Mucosa of rectum (tissue), 2 donors: ENCODE data around the gene BCR.

Source experiments
- H3K27ac ChIP-seq, 2 donors: one replicate each; pipeline ENCODE4 v1.7.0; 2013; ENCODE audit warnings: inconsistent platforms in 2 of 2, low read depth in 2 of 2, low read length in 2 of 2
- H3K27me3 ChIP-seq, 2 donors: one replicate each; pipeline ENCODE4 v1.7.0; 2013; ENCODE audit warnings: low read length in 2 of 2; ENCODE audit not compliant: control insufficient read depth in 2 of 2, insufficient read depth in 2 of 2
- H3K36me3 ChIP-seq, 2 donors: one replicate each; pipeline ENCODE4 v1.7.0; 2013; ENCODE audit warnings: low read length in 2 of 2; ENCODE audit not compliant: control insufficient read depth in 2 of 2, insufficient read depth in 2 of 2
- H3K4me1 ChIP-seq, 2 donors: one replicate each; pipeline ENCODE4 v1.7.0; 2013; ENCODE audit warnings: low read length in 2 of 2, mild to moderate bottlenecking in 1 of 2; ENCODE audit not compliant: control insufficient read depth in 2 of 2, insufficient read depth in 2 of 2
- H3K4me3 ChIP-seq, 2 donors: one replicate each; pipeline ENCODE4 v1.7.0; 2013; ENCODE audit warnings: low read length in 2 of 2
- H3K9ac ChIP-seq, 2 donors: one replicate each; pipeline ENCODE4 v1.7.0; 2013; ENCODE audit warnings: low read length in 2 of 2, low read depth in 1 of 2, mild to moderate bottlenecking in 1 of 2
- H3K9me3 ChIP-seq, 2 donors: one replicate each; pipeline ENCODE4 v1.7.0; 2013; ENCODE audit warnings: low read length in 2 of 2; ENCODE audit not compliant: control insufficient read depth in 2 of 2
- donor health status: healthy.
- donor health status: Normal muscosa, but diverticular disease.

The BCR gene

DNA sequence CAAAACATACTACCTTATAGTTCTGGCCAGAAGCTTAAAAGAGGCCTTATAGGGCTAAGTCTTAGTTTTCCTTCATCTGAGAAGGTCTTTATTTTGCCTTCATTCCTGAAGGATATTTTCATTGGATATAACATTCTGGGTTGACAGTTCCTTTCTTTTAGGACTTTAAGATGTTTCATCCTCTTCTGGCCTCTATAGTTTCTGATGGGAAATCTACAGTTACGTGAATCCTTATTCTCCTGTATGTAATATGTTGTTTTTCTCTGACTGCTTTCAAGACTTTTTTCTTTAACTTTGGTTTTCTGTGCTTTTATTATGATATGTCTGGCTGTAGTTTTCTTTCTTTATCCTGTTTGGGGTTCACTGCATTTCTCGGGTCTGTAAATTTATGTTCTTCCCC lies 48.2 kb downstream of the BCR start:
- Histone ChIP-seq H3K9ac (no peak overlapping the region), H3K36me3 (no peaks in the 10 kb centered on the region), H3K9me3 (no peaks in the 10 kb centered on the region), H3K27me3 (no peaks in the 10 kb centered on the region), H3K4me1 (peaks cover 24 to 40% of the 10 kb centered on the region in 2 donors), H3K27ac (no peak overlapping the region), H3K4me3 (no peak overlapping the region)

DNA sequence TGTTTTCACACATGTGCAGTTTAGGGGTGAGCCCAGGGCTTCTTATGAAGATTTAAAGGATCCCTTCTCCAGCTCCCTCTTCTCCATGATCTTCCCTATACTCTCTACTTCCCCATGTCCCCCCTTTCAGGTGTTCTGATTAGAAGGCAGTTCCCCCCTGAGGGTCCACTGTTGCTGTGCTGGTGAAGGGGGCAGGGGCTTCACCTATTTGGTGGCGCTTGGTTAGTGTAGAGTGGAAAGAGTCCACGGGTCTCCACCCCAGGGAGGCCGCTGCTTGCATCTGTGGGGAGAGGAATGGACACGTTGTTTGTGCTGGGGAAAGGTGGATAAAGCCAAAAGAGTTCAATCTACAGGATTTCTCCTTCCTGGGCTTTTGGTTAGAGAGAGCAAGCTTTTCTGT lies 49.3 kb downstream of the BCR start:
- H3K4me1 ChIP-seq, result peaks cover 17 to 29% of the 10 kb centered on the region in 2 donors
- H3K9ac ChIP-seq, result no peak overlapping the region
- no peaks in the 10 kb centered on the region for H3K9me3 ChIP-seq
- H3K36me3 ChIP-seq, result no peaks in the 10 kb centered on the region
- no peaks in the 10 kb centered on the region for H3K27me3 ChIP-seq
- H3K4me3 ChIP-seq, result no peak overlapping the region
- no peak overlapping the region for H3K27ac ChIP-seq

DNA sequence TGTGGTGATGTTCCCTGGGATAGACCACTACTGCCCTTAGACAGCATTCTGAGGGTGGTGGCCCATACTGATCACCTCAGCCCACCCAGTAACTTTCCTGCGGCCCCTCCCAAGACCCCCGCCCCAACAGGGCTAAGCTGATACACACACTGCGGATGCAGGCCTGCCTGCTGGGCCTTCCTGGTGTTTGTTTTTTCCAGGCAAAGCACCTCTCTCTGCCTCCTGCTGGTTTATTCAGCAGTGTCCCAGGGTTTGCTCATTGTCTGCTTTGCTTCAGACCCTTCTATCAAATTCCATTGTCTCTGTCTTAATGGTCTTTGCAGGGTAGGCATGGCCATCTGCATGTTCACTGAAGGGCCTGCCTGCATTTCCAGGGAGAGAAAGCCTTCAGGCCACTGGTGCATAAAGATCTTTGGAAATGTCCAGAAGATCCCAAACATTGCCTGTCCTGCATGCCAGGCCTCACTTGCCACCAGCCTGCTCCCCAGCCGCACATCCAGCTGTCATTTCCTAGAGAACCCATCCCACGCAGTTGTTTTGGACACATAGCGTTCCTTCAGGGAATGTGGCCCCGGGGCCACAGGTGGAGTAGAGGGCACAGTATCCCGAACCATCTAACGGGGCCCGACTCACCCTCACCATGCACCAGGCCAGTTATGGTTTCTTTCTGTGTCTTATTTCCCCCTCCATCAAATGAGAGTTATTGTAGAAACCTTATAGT lies 50.2 kb downstream of the BCR start:
- Histone ChIP-seq H3K9ac (no peak overlapping the region), H3K36me3 (no peaks in the 10 kb centered on the region), H3K4me1 (peaks cover 10 to 21% of the 10 kb centered on the region in 2 donors), H3K4me3 (no peak overlapping the region), H3K27ac (no peak overlapping the region), H3K9me3 (no peaks in the 10 kb centered on the region), H3K27me3 (no peaks in the 10 kb centered on the region)

DNA sequence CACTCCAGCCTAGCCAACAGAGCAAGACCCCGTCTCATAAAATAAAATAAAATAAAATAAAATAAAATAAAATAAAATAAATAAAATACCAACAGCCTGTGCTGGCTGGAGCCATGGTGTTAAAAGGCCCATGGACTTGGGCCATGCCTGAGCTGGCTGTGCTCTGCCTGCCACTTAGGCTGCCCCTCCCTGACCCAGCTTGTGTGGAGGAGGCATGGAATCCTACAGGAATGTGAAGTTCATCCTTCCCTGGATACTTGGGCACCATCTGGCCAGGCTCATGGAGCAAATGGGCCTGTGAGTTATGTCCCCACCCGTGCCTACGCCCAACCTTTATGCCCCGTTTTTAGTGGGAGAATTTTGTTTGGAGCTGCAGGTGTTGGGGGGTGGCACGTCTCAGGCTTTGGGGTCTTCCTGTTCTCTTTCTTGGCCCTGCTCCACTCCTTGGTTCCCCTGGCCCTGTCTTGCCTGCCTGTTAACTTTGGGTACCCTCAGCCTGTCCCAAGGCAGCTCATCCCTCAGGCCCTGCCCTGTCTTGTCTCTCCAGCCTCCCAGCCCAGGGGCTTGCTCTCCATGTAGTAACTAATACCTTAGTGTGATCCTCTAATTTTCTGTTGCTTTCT lies 51.3 kb downstream of the BCR start:
- Histone ChIP-seq H3K9ac (no peak overlapping the region), H3K9me3 (no peaks in the 10 kb centered on the region), H3K36me3 (no peaks in the 10 kb centered on the region), H3K4me1 (peaks cover 11 to 13% of the 10 kb centered on the region in 2 donors), H3K27ac (no peak overlapping the region), H3K27me3 (no peaks in the 10 kb centered on the region), H3K4me3 (no peak overlapping the region)

DNA sequence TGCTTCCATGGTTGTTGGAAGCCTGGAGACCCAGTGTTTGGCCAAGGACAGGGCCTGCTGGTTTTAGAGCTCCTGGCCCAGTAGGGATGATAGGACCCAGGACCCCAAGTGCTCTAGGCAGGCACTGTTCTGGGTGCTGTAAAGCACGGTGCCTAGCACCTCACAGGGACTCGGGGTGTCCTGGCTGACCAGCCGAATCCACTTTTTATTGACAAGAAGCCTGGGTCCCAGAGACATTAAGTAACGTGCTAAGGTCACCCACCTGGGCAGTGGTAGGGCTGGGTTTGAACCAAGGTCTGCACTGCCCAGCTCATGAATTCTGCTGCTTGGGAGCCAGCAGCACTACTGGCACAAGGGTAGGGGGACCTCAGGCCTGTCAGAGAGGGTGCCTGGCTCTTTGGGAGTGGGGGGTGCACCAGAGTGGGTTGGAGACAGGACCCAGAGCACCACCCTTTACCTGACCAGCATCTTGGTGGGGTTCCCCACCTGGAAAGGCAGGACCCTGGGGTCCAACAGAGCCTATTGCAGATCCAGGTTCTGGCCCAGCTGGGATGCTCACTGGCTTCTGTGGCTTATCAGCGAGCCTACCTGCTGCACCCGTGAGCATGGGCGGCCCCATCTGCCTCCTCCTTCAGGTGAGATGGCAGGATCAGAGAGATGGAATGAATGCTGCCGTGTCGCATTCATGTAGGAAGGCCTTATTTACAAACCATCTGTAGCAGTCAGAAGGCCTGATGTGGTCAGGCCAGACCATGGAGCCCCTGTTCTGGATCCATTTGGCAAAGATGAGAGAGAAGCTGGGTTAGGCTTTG lies 52.0 kb downstream of the BCR start:
- H3K36me3 ChIP-seq, result no peaks in the 10 kb centered on the region
- H3K27ac ChIP-seq, result no peak overlapping the region
- H3K9ac ChIP-seq, result no peak overlapping the region
- no peak overlapping the region for H3K4me3 ChIP-seq
- H3K27me3 ChIP-seq, result no peaks in the 10 kb centered on the region
- H3K9me3 ChIP-seq, result no peaks in the 10 kb centered on the region
- peaks cover 4 to 9% of the 10 kb centered on the region in 2 donors for H3K4me1 ChIP-seq

DNA sequence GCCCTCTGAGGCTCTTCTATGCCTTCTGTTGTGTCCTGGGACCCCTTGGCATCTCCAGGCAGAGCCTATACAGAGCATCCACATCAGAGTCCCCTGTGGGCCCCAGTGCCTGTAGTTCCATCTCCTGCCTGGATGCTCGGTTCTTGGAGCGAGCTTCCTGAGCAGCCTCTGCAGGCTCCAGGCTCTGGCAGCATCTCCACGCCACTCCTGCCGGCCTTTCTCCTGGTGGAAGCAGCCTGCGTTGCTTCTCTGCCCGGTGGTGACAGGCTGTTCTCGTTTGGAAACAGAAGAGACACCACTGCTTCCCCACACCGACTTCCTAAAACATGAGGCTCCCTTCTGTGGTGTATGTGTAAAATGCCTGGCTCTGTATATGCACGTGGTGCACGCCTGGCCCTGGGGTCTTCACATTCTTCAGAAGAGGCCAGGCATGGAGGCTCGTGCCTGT lies 52.8 kb downstream of the BCR start:
- Histone ChIP-seq H3K9ac (no peak overlapping the region), H3K27ac (no peak overlapping the region), H3K4me3 (no peak overlapping the region)

DNA sequence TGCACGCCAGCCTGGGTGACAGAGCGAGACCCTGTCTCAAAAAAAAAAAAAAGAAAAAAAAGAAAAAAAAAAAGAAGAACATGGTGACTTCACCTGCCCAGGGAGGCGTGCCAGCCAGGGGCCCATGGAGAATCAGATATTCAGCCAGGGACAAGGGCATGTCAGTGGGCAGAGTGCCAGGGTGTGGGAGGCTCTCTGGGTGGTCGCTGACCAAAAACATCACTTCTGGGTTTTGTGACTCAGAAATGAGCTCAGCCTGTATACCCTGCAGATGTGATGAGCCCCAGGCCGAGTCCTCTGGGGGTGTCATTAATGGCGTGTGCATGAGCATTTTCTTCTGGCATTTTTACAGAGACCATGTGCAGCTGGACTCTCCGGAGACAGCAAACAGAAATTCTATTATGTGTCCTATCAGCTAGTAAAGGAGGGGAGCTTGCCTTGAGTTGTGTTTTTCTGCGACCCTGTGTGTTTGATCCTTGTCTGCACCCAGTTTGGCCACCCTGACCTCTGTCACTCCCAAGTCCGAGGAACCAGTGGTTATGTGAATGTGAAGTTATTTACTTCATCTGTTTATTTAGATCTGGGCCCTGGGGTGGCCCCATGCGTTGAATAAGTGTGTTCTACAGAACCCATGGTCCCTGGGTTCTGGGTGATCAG lies 53.6 kb downstream of the BCR start:
- Histone ChIP-seq H3K36me3 (no peaks in the 10 kb centered on the region), H3K27ac (no peak overlapping the region), H3K4me1 (peaks cover 6 to 11% of the 10 kb centered on the region in 2 donors), H3K9ac (no peak overlapping the region), H3K27me3 (no peaks in the 10 kb centered on the region), H3K4me3 (no peak overlapping the region), H3K9me3 (no peaks in the 10 kb centered on the region)

More for the DNA sequence above, 52.8 kb downstream of the BCR start:
- no peaks in the 10 kb centered on the region for H3K36me3 ChIP-seq
- H3K27me3 ChIP-seq, result no peaks in the 10 kb centered on the region
- H3K4me1 ChIP-seq, result peaks cover 6 to 11% of the 10 kb centered on the region in 2 donors
- H3K9me3 ChIP-seq, result no peaks in the 10 kb centered on the region

DNA sequence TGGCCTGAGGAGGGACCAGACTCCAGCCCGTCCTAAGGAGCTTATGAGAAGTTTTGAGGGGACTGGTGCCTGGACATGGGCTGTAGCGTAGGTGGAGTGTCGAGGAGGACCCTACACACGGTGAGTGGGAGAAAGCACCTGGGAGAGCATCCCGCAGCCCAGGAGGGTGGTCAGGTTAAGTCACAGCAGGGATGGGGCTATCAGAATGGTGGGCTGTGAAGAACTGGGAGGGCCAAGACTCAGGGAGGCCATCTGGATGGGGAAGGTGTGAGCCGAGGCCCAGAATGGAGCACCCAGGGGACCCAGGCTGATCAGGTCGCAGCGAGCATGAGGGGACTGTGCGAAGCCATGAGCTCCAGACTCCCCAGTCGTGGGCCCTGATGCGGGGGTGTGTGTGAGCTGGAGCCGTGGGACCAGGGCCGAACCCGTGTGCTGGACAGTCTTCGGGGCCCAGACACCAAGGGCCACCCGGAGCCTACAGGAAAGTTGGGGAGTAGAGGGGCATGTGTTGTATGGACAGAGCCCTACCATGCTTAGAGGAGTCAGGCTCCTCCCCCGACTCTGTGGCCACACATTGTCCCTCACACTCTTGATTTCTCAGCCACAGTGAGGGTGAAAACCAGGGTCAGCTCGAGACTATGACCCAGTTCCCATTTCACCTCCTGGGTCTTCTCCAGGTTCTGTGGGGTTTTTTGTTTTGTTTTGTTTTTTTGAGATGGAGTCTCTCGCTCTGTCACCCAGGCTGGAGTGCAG lies 54.3 kb downstream of the BCR start:
- H3K27ac ChIP-seq, result no peak overlapping the region
- H3K9ac ChIP-seq, result no peak overlapping the region
- H3K9me3 ChIP-seq, result no peaks in the 10 kb centered on the region
- peaks cover 6 to 11% of the 10 kb centered on the region in 2 donors for H3K4me1 ChIP-seq
- no peaks in the 10 kb centered on the region for H3K36me3 ChIP-seq
- H3K4me3 ChIP-seq, result no peak overlapping the region
- no peaks in the 10 kb centered on the region for H3K27me3 ChIP-seq

DNA sequence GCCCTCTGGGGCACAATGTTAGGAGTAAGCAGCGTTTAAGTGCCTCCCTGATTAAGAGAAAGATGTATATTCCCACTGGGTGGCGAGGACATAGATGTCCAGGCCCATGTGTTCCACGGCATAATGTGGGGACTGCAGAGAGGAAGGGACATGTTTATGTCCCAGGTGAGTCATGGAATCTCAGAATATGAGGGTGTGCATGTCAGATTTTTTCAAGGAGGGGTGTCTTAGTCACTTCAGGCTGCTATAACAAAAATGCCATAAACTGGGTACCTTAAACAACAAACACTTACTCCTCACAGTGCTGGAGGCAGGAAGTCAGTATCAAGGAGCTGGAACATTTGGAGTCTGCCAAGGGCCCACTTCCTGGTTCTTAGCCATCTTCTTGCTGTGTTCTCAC lies 55.1 kb downstream of the BCR start:
- no peaks in the 10 kb centered on the region for H3K27me3 ChIP-seq
- H3K27ac ChIP-seq, result no peak overlapping the region
- H3K9ac ChIP-seq, result no peak overlapping the region
- peaks cover 6 to 11% of the 10 kb centered on the region in 2 donors for H3K4me1 ChIP-seq
- no peaks in the 10 kb centered on the region for H3K9me3 ChIP-seq
- no peak overlapping the region for H3K4me3 ChIP-seq
- H3K36me3 ChIP-seq, result no peaks in the 10 kb centered on the region
